H1 (cell line): ENCODE measurements around the gene CD63. TPM values are rescaled to one million over a fixed set of nuclear protein-coding genes. Genes with fewer than 3 reads are reported as not detected.

Source experiments
- CHD7 ChIP-seq: fragments of 300-600 bp; sonication (generic); IDR thresholded peaks from 2 replicates; pipeline ENCODE4 v1.7.1; 2012; ENCODE audit warnings: low read length, moderate library complexity, mild to moderate bottlenecking, inconsistent platforms; ENCODE audit not compliant: insufficient replicate concordance
- polyA plus RNA-seq, 7 experiments: library from polyadenylated mRNA; depleted of rRNA in 3 of 7; stranded (reverse) in 5 of 7; unstranded in 2 of 7; fragments of >200 nt in 5 of 7; fragments of 200-250 nt in 2 of 7; gene quantifications; 1 replicate in 5 of 7; 2 replicates in 1 of 7; 4 replicates in 1 of 7; pipeline versions ENCODE4 v1.2.1 to v1.2.3, GENCODE V29; 2011 to 2013; ENCODE audit warnings: missing spikeins in 2 of 7, mixed read lengths in 2 of 7
- total RNA-seq: library from RNA; stranded (reverse); fragmentation: NEBNext Ultra II Directional; extraction: Animal tissue kit (Norgen Biotek cat#: 25700); gene quantifications from 2 replicates; pipeline ENCODE4 v1.2.1, GENCODE V29; 2021

Gene CD63
- total and polyA plus RNA-seq, 2 of the 8 experiments (the other 6 are each of a cell fraction or from before 2014, with no cell fraction given), result 440 to 526 TPM

GRCh38 chr12:55716582-55716957 is 12.2 kb downstream of the CD63 start (continued):
- no peak for TF ChIP-seq CHD7
